DMS 273 (cell line): Measurements from ENCODE around the gene KIF21B.

Experiments
- DNase-seq: peaks from one replicate; lab custom pipeline; 2025; ENCODE audit not compliant: unreplicated experiment; lab: John Stamatoyannopoulos, UW

The KIF21B gene

DNA sequence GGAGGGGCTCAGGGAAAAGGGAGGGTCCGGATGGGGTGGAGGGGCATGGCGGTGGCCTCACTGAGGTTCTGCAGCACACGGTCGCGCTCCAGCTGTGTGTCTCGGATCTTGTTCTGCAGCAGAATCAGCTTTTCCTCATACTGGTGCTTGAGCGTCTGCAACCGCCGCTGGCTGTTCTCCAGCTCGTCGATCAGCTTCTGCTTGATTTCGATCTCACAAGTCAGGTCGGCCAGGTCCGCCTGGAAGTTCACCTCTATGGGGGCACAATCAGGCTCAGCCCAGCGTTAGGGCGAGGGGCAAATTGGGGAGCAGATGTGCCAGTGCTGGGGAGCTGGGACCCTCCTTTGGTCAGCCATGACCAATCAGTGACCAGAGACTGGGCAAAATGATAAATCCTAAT lies 25.2 kb downstream of the KIF21B start:
- no peak for DNase-seq

DNA sequence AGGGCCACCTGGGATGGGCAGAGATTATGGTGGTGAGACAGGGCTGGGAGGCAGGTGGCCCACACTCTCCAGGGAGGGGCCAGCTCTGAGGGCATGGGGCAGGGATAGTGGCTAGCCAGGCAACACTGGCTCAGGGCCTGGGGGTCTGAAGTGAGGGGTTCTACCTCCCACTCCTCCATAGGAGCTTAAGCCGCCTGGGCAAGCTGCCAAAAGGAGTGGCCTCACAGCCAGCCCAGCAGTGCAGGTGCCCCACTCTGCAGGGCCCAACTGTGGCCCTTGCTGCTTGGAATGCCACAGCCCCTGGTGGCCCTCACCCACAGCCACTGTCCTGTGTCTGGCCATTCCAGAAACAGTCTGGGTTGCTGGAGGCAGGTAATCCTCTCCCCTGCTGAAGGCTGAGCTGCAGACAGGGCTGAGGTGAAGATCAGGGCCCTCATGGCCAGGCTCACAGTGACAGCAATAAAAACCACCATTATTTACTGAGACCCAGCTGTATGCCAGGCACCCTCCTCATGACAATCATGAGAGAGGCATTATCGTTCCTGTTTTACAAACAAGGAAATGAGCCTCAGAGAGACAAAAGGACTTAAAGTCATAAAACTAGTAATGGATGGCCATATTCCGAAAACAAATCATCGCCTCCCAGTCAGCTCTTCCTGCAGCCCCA lies 31.0 kb downstream of the KIF21B start:
- peak; percentile 13 for DNase-seq

- DNase-seq, result no peak
These were observed 32.4 kb downstream of the KIF21B start for GRCh38 chr1:200991097-200991614.

- no peak for DNase-seq
These were observed 33.4 kb downstream of the KIF21B start for GRCh38 chr1:200990114-200990513.

DNA sequence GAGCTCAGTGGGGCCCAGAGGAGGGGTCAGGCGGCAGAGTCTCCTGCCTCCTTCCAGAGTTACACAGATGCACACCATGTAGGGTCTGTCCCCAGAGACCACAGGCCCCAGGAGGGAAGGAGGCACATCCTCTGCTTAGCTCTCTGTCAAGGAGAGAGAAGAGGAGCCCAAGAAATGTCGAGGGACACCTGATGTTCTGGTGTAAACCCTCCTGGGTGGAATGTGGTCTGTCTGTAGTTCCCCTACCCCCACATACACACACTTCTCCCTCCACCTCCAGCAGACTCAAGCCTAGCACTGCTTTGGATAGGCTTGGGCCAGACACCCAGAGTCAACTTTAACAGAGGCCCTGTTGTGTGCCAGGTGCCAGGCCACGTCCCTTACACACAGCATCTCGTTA lies 34.2 kb downstream of the KIF21B start:
- no peak for DNase-seq

- DNase-seq, result no peak
These were observed 34.8 kb downstream of the KIF21B start for GRCh38 chr1:200988693-200989092.

DNA sequence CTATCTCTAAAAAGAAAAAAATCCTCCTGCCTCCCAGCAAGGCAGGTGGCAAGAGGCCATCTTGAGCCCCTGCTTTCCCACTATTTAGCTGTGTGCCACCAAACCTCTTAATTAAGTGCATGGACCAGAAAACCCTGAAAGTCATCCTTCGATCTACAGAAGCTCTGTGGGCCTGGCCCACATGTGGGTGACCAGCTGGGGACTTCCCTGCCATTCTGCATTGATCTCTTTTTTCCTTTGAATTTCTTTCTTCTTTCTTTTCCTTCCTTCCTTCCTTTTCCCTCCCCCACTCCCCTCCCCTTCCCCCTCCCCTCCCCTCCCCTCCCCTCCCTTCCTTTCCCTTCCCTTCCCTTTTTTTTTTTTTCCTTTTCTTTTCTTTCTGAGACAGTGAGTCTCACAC lies 38.0 kb downstream of the KIF21B start:
- DNase-seq, result no peak

GRCh38 chr1:200983035-200983561 lies 40.4 kb downstream of the KIF21B start:
- no peak for DNase-seq

DNA sequence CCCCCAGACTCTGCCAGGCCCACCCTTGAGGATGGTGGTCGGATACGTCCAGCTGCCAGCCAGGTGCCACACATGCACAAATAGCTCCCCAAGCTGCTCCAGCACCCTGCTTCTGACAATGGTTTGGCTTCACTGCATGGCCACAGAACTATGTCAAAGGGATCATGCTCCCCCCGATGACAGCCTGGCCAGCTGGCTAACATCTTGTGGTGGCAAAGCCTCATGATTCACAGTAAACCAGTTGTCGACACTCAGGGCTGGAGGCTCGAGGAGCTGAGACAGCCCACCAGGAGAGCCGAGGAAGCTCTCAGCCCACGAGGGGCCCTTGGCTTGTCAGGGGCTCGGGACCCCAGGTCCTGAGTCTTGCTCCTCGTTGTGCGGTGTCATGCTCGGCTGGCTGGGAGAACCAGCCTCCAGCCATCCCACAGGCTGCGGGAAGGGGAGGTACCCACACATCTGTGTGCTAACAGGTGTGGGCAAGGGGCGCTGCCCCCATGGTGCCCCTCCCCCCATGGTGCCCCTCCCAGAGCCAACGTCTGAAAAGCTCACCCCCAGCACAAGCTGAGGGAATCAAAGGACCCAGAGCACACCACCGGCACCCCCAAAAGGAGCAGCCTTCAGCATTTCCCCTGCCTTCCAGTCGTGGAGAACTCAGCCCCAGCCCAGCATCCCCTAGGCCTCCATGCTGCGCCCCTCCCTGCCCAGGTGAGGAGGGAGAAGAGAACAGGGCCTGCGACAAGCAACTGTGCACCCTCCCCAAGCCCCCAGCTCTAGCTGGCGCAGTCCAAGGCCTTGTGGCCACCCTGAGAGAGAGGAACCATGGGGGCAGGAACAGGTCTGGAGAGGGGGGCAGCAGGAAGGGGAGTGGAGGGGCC lies 41.2 kb downstream of the KIF21B start:
- peak; percentile 19 for DNase-seq

DNA sequence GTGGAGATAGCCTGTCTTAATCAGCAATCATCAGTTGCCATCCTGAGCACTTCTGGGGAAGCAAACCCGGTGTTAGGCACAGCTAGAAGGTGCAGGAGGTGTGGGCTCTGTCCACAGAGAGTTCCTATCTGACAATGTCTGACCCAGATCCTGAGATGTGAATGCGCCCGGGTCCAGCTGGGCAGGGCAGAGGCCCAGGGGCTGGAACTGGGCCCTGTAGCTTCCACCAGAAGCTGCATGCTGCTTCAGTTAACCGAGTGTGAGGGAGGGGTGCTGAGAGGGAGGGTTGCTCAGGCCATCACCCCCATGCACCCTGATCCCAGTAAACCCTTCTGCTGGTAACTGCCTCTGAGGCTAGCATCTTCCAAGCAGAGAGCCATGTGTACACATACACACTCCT lies 42.2 kb downstream of the KIF21B start:
- no peak for DNase-seq

GRCh38 chr1:200980873-200981272 lies 42.6 kb downstream of the KIF21B start:
- no peak for DNase-seq

- DNase-seq, result no peak
These were observed 43.1 kb downstream of the KIF21B start for GRCh38 chr1:200980452-200980772.

- DNase-seq, result peak; percentile 82
These were observed 43.7 kb downstream of the KIF21B start for GRCh38 chr1:200979574-200980451.

GRCh38 chr1:200977071-200977754 lies 46.3 kb downstream of the KIF21B start:
- no peak for DNase-seq

- DNase-seq, result no peak
These were observed 46.9 kb downstream of the KIF21B start for GRCh38 chr1:200976634-200977033.

GRCh38 chr1:200975458-200975857 lies 48.1 kb downstream of the KIF21B start:
- no peak for DNase-seq

DNA sequence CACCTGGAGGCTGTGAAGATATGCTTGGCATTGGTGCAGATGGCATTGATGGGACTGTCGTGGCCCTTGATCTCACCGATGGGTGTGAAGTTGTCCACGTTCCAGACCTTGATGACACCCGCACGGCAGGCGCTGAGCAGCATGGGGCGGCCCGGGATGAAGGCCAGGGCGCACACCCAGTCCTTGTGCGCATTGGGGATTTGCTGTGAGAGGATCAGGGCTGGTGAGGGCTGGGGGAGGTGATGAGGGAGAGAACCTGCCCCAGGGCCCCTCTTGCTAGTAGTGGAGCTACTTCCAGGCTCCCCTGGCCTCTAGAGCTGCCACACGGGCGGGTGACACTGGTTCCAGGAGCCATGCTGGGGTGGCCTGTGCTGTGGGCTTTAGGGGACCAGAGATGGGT lies 48.8 kb downstream of the KIF21B start:
- DNase-seq, result no peak

- peak; percentile 21 for DNase-seq
These were observed 49.4 kb downstream of the KIF21B start for GRCh38 chr1:200973937-200974657.

GRCh38 chr1:200972985-200973742 lies 50.4 kb downstream of the KIF21B start:
- no peak for DNase-seq
